HCT116 (cell line): Measurements from ENCODE around the gene PLXDC1. TPM values are rescaled to one million over a fixed set of nuclear protein-coding genes. Genes with fewer than 3 reads are reported as not detected.

Experiments
- ATAC-seq: fragments of 200-7000 bp; cut with Tn5 transposase; 2 replicates; pipeline ENCODE4 v1.9.1; 2020; ENCODE audit warnings: mild to moderate bottlenecking, moderate library complexity
- BruUV-seq: library from RNA; stranded (reverse); fragments of 400-500 nt; replicated peaks from 2 replicates; lab custom pipeline; 2021; lab: Mats Ljungman, UMichigan
- CTCF ChIA-PET: fragments of 300-600 bp; sonication (Branson Sonifier 250); formaldehyde crosslinking; loops from one replicate; lab custom pipeline; 2021; ENCODE audit warnings: antibody characterized with exemption; lab: Charles Lee
- POLR2A ChIA-PET: fragments of 300-600, 350-600 bp; sonication (Branson Sonifier 250); formaldehyde crosslinking; loops from one replicate; lab custom pipeline; 2021; ENCODE audit warnings: antibody characterized with exemption; lab: Charles Lee
- RAD21 ChIA-PET, 2 experiments: fragments of 300-600 bp; sonication (Branson Sonifier 250); formaldehyde crosslinking; loops; one replicate each; lab custom pipeline; 2023; ENCODE audit warnings: low total read pairs in 2 of 2; ENCODE audit not compliant: uncharacterized antibody in 2 of 2, unreplicated experiment in 2 of 2, low non-redundant PET in 1 of 2; lab: Charles Lee
- DNase-seq: peaks from one replicate; pipeline ENCODE4 v3.0.0-alpha.2; 2010; ENCODE audit warnings: low read depth, low spot score
- H2AFZ ChIP-seq: fragments of 200-600 bp; shearing (Covaris generic), sonication (generic); 2 replicates; pipeline ENCODE4 v1.6.1; 2017; ENCODE audit warnings: low read depth, mixed run types, mixed read lengths, antibody characterized with exemption, low read length; ENCODE audit not compliant: poor library complexity, severe bottlenecking
- H3K27ac ChIP-seq: 2 replicates; pipeline ENCODE4 v1.5.1; 2012; ENCODE audit warnings: low read depth, low read length
- H3K27me3 ChIP-seq: fragments of 200-600 bp; sonication (generic); 2 replicates; pipeline ENCODE4 v1.6.1; 2016; ENCODE audit warnings: mixed run types, low read length, mixed read lengths; ENCODE audit not compliant: insufficient read depth
- H3K36me3 ChIP-seq, 2 experiments: fragments of 200-500 bp in 1 of 2; fragments of 200-600 bp in 1 of 2; sonication (Bioruptor generic) in 1 of 2; sonication (generic) in 1 of 2; 2 replicates each; pipeline versions ENCODE4 v1.5.1 to v1.6.1; 2014 to 2016; ENCODE audit warnings: low read length in 2 of 2, inconsistent platforms in 1 of 2, mixed read lengths in 1 of 2, mixed run types in 1 of 2; ENCODE audit not compliant: insufficient read depth in 2 of 2, control insufficient read depth in 1 of 2
- H3K4me1 ChIP-seq, 2 experiments: fragments of 200-600 bp in 1 of 2; sonication (generic) in 1 of 2; 2 replicates each; pipeline versions ENCODE4 v1.5.1 to v1.6.1; 2012 to 2017; ENCODE audit warnings: low read length in 2 of 2, inconsistent platforms in 1 of 2, mild to moderate bottlenecking in 1 of 2, mixed read lengths in 1 of 2, mixed run types in 1 of 2, moderate library complexity in 1 of 2; ENCODE audit not compliant: insufficient read depth in 2 of 2, control insufficient read depth in 1 of 2
- H3K4me2 ChIP-seq: fragments of 200-600 bp; sonication (generic); 2 replicates; pipeline ENCODE4 v1.6.1; 2017; ENCODE audit warnings: mixed run types, low read length, mixed read lengths
- H3K4me3 ChIP-seq, 2 experiments: fragments of 200-600 bp in 1 of 2; sonication (generic) in 1 of 2; replicated peaks in 1 of 2; 2 replicates each; pipeline ENCODE4 v1.5.1; 2011 to 2016; ENCODE audit warnings: low read length in 2 of 2, control low read depth in 1 of 2, low read depth in 1 of 2, mild to moderate bottlenecking in 1 of 2, mixed read lengths in 1 of 2, mixed run types in 1 of 2
- H3K79me2 ChIP-seq: fragments of 200-600 bp; sonication (generic); 2 replicates; pipeline ENCODE4 v1.6.1; 2017; ENCODE audit warnings: mild to moderate bottlenecking, mixed run types, low read length, moderate library complexity, mixed read lengths; ENCODE audit not compliant: insufficient read depth
- H3K9ac ChIP-seq: fragments of 200-600 bp; sonication (generic); 2 replicates; pipeline ENCODE4 v1.6.1; 2016; ENCODE audit warnings: low read length, mixed read lengths
- H3K9me2 ChIP-seq: fragments of 200-600 bp; sonication (generic), shearing (Covaris generic); 2 replicates; pipeline ENCODE4 v1.6.1; 2017; ENCODE audit warnings: mixed run types, mild to moderate bottlenecking, moderate library complexity; ENCODE audit not compliant: insufficient read depth
- H3K9me3 ChIP-seq, 2 experiments: fragments of 200-500 bp in 1 of 2; fragments of 200-600 bp in 1 of 2; sonication (Bioruptor generic) in 1 of 2; sonication (generic) in 1 of 2; 2 replicates each; pipeline ENCODE4 v1.6.1; 2014 to 2017; ENCODE audit warnings: low read length in 2 of 2, mixed read lengths in 2 of 2, inconsistent platforms in 1 of 2, low read depth in 1 of 2, mild to moderate bottlenecking in 1 of 2, mixed run types in 1 of 2, moderate library complexity in 1 of 2; ENCODE audit not compliant: control insufficient read depth in 1 of 2, insufficient read depth in 1 of 2
- H4K20me1 ChIP-seq: fragments of 200-600 bp; sonication (generic), shearing (Covaris generic); 2 replicates; pipeline ENCODE4 v1.6.1; 2017; ENCODE audit warnings: mixed run types, mild to moderate bottlenecking, moderate library complexity; ENCODE audit not compliant: insufficient read depth
- CBX3 ChIP-seq: IDR thresholded peaks from 2 replicates; pipeline ENCODE4 v1.6.1; 2012; ENCODE audit warnings: low read depth
- CEBPB ChIP-seq: IDR thresholded peaks from 2 replicates; pipeline ENCODE4 v1.6.1; 2012; ENCODE audit warnings: low read depth
- CTCF ChIP-seq, 3 experiments: fragments of 200-600 bp in 1 of 3; sonication (generic) in 1 of 3; IDR thresholded peaks in 2 of 3; conservative IDR thresholded peaks in 1 of 3; 2 replicates each; pipeline ENCODE4 v1.5.1; 2012 to 2017; ENCODE audit warnings: low read depth in 2 of 3, low read length in 2 of 3, antibody characterized with exemption in 1 of 3, borderline replicate concordance in 1 of 3, control low read depth in 1 of 3, mild to moderate bottlenecking in 1 of 3, mixed read lengths in 1 of 3, mixed run types in 1 of 3, moderate library complexity in 1 of 3; ENCODE audit not compliant: insufficient read depth in 1 of 3
- EGR1 ChIP-seq: IDR thresholded peaks from 2 replicates; pipeline ENCODE4 v1.6.1; 2012; ENCODE audit warnings: low read depth
- EZH2 ChIP-seq: fragments of 200-600 bp; sonication (generic); IDR thresholded peaks from 2 replicates; pipeline ENCODE4 v1.6.1; 2017; ENCODE audit warnings: antibody characterized with exemption, mixed run types
- EZH2phosphoT487 ChIP-seq: fragments of 200-600 bp; IDR thresholded peaks from 2 replicates; pipeline ENCODE4 v1.6.1; 2018; ENCODE audit warnings: antibody characterized with exemption, borderline replicate concordance
- FOSL1 ChIP-seq: IDR thresholded peaks from 2 replicates; pipeline ENCODE4 v1.6.1; 2012; ENCODE audit warnings: low read depth
- JUND ChIP-seq: IDR thresholded peaks from 2 replicates; pipeline ENCODE4 v1.6.1; 2012
- POLR2AphosphoS5 ChIP-seq: IDR thresholded peaks from 2 replicates; pipeline ENCODE4 v1.6.1; 2011; ENCODE audit warnings: mild to moderate bottlenecking, low read depth, low read length, moderate library complexity
- RAD21 ChIP-seq: IDR thresholded peaks from 2 replicates; pipeline ENCODE4 v1.6.1; 2012; ENCODE audit warnings: low read depth, mild to moderate bottlenecking
- SIN3A ChIP-seq: IDR thresholded peaks from 2 replicates; pipeline ENCODE4 v1.6.1; 2012; ENCODE audit warnings: low read depth
- SP1 ChIP-seq: IDR thresholded peaks from 2 replicates; pipeline ENCODE4 v1.6.1; 2012; ENCODE audit warnings: low read depth
- TCF7L2 ChIP-seq: IDR thresholded peaks from 2 replicates; pipeline ENCODE4 v1.7.0; 2011; ENCODE audit warnings: borderline replicate concordance, inconsistent platforms; ENCODE audit not compliant: insufficient read depth, insufficient read length; ENCODE audit errors: extremely low read depth
- YY1 ChIP-seq: IDR thresholded peaks from 2 replicates; pipeline ENCODE4 v1.6.1; 2011; ENCODE audit warnings: low read length, low read depth, moderate library complexity, mild to moderate bottlenecking; ENCODE audit not compliant: insufficient replicate concordance; ENCODE audit errors: extremely low read depth
- ZBTB33 ChIP-seq: IDR thresholded peaks from 2 replicates; pipeline ENCODE4 v1.6.1; 2011; ENCODE audit warnings: mild to moderate bottlenecking, low read length, moderate library complexity; ENCODE audit not compliant: insufficient replicate concordance; ENCODE audit errors: extremely low read depth
- ZNF274 ChIP-seq: fragments of 200-500 bp; sonication (Bioruptor generic); IDR thresholded peaks from 2 replicates; pipeline ENCODE4 v1.6.1; 2014; ENCODE audit warnings: mild to moderate bottlenecking, low read depth, low read length, inconsistent platforms
- intact Hi-C: fragments of 100-400 bp; cut with micrococcal nuclease; formaldehyde crosslinking; loops from 2 replicates; pipeline ENCODE4 v1.10.0; 2022
- total RNA-seq: library from RNA; stranded (reverse); gene quantifications from one replicate; pipeline ENCODE4 v1.2.1, GENCODE V29; 2021; ENCODE audit not compliant: unreplicated experiment
- TF ChIP-seq, protein P1 (sequence below): IDR thresholded peaks from 2 replicates; pipeline ENCODE4 v1.6.1; 2012
- TF ChIP-seq, protein P2 (sequence below): IDR thresholded peaks from 2 replicates; pipeline ENCODE4 v1.6.1; 2012; ENCODE audit warnings: low read depth

The PLXDC1 gene
- total RNA-seq, 1 experiment from 2014 or later: 1.8 TPM

- ChIA-PET POLR2A (no interaction called here), RAD21 (no interaction called here), CTCF (no interaction called here)
- Histone ChIP-seq H3K4me1 (no peaks in the 10 kb centered on the region), H3K4me3 (no peak overlapping the region), H3K4me2 (no peak overlapping the region), H3K36me3 (no peaks in the 10 kb centered on the region), H3K27ac (peak overlapping the region; percentile 75), H3K9me2 (no peaks in the 10 kb centered on the region), H3K9me3 (peaks cover 27 to 29% of the 10 kb centered on the region in 2 experiments; a peak in 3 of 4 replicates)
- intact Hi-C loops: no loop called here
- no TSS peak for BruUV-seq
- TF ChIP-seq FOSL1 (no peak), CTCF (IDR thresholded peaks at IDR 0.05 in 2 of 3, conservative IDR thresholded peaks at IDR 0.05 in 1 of 3; ENCODE audit: borderline replicate concordance in 1 of 3, insufficient read depth in 1 of 3, low read depth in 2 of 3, low read length in 2 of 3) (no peak), YY1 (no peak), ZBTB33 (no peak), EGR1 (no peak), JUND (no peak), EZH2 (no peak), CEBPB (no peak), POLR2AphosphoS5 (no peak), EZH2phosphoT487 (no peak), SIN3A (no peak), TCF7L2 (no peak), SP1 (no peak), CBX3 (no peak), RAD21 (no peak), ZNF274 (no peak)
- TF ChIP-seq, protein P1, sequence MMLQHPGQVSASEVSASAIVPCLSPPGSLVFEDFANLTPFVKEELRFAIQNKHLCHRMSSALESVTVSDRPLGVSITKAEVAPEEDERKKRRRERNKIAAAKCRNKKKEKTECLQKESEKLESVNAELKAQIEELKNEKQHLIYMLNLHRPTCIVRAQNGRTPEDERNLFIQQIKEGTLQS: no peak
- TF ChIP-seq, protein P2, sequence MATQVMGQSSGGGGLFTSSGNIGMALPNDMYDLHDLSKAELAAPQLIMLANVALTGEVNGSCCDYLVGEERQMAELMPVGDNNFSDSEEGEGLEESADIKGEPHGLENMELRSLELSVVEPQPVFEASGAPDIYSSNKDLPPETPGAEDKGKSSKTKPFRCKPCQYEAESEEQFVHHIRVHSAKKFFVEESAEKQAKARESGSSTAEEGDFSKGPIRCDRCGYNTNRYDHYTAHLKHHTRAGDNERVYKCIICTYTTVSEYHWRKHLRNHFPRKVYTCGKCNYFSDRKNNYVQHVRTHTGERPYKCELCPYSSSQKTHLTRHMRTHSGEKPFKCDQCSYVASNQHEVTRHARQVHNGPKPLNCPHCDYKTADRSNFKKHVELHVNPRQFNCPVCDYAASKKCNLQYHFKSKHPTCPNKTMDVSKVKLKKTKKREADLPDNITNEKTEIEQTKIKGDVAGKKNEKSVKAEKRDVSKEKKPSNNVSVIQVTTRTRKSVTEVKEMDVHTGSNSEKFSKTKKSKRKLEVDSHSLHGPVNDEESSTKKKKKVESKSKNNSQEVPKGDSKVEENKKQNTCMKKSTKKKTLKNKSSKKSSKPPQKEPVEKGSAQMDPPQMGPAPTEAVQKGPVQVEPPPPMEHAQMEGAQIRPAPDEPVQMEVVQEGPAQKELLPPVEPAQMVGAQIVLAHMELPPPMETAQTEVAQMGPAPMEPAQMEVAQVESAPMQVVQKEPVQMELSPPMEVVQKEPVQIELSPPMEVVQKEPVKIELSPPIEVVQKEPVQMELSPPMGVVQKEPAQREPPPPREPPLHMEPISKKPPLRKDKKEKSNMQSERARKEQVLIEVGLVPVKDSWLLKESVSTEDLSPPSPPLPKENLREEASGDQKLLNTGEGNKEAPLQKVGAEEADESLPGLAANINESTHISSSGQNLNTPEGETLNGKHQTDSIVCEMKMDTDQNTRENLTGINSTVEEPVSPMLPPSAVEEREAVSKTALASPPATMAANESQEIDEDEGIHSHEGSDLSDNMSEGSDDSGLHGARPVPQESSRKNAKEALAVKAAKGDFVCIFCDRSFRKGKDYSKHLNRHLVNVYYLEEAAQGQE: no peak
- TF ChIP-seq, all 23 proteins: peak for 0
- ATAC-seq (no peak), DNase-seq (no peak)
- H4K20me1 ChIP-seq: no peaks in the 10 kb centered on the region
- H3K27me3 ChIP-seq: no peaks in the 10 kb centered on the region
- H2AFZ ChIP-seq: no peak overlapping the region
- no peak overlapping the region for H3K9ac ChIP-seq
- H3K79me2 ChIP-seq: no peaks in the 10 kb centered on the region
Observed at GRCh38 chr17:39045948-39046679, 105.3 kb downstream of the PLXDC1 start.
